Bronchial epithelial cell (primary cell): ENCODE data around the gene ZBP1. TPM values are rescaled to one million over a fixed set of nuclear protein-coding genes. Genes with fewer than 3 reads are reported as not detected.

Source experiments
- DNase-seq: peaks from one replicate; pipeline ENCODE4 v3.0.0-alpha.2; 2010; ENCODE audit warnings: low read depth
- FAIRE-seq: peaks from 2 replicates; lab custom pipeline; 2011; peaks lifted over from hg19 to GRCh38; lab: Jason Lieb, UNC
- H3K27me3 ChIP-seq: 2 replicates; pipeline ENCODE4 v1.5.1; 2011; ENCODE audit warnings: low read length; ENCODE audit not compliant: control insufficient read depth, insufficient read depth
- H3K36me3 ChIP-seq: 2 replicates; pipeline ENCODE4 v1.5.1; 2011; ENCODE audit warnings: low read length; ENCODE audit not compliant: control insufficient read depth, insufficient read depth
- H3K4me3 ChIP-seq: 2 replicates; pipeline ENCODE4 v1.5.1; 2011; ENCODE audit warnings: mild to moderate bottlenecking, low read depth, low read length, control low read depth
- total RNA-seq: library from RNA; depleted of rRNA; stranded (reverse); fragments of >200 nt; gene quantifications from 2 replicates; pipeline ENCODE4 v1.2.1, GENCODE V29; 2014
- TF ChIP-seq, protein P1 (sequence below): IDR thresholded peaks from 2 replicates; pipeline ENCODE4 v1.5.1; 2011; ENCODE audit warnings: mild to moderate bottlenecking, moderate library complexity, low read length, control low read depth, inconsistent platforms; ENCODE audit not compliant: insufficient read depth, severe bottlenecking

Gene ZBP1
- total RNA-seq, 1 donor from 2014 or later, result not detected

DNA sequence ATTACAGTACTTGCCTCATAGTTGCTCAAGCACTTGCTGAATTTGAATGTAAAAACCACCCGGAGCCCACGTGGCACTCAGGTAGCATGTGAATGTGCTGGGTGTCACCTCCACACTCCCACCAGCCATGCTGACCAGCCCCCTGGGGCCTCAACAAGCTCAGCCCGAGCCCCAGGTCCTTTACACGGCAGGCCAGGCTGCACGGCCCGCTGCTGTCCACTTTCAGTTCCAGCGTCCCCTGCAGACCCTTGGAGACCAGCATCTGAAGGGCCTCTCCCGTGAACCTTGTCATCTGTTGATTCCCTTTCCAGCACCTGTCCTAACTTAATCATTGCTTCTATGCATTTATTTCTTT is 33.3 kb upstream of the ZBP1 start:
- FAIRE-seq (no peak), DNase-seq (no peak)
- H3K36me3 ChIP-seq, result peaks cover 27% of the 10 kb centered on the region
- H3K4me3 ChIP-seq, result no peak overlapping the region
- no peaks in the 10 kb centered on the region for H3K27me3 ChIP-seq
- TF ChIP-seq, protein P1, sequence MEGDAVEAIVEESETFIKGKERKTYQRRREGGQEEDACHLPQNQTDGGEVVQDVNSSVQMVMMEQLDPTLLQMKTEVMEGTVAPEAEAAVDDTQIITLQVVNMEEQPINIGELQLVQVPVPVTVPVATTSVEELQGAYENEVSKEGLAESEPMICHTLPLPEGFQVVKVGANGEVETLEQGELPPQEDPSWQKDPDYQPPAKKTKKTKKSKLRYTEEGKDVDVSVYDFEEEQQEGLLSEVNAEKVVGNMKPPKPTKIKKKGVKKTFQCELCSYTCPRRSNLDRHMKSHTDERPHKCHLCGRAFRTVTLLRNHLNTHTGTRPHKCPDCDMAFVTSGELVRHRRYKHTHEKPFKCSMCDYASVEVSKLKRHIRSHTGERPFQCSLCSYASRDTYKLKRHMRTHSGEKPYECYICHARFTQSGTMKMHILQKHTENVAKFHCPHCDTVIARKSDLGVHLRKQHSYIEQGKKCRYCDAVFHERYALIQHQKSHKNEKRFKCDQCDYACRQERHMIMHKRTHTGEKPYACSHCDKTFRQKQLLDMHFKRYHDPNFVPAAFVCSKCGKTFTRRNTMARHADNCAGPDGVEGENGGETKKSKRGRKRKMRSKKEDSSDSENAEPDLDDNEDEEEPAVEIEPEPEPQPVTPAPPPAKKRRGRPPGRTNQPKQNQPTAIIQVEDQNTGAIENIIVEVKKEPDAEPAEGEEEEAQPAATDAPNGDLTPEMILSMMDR, result no peak

DNA sequence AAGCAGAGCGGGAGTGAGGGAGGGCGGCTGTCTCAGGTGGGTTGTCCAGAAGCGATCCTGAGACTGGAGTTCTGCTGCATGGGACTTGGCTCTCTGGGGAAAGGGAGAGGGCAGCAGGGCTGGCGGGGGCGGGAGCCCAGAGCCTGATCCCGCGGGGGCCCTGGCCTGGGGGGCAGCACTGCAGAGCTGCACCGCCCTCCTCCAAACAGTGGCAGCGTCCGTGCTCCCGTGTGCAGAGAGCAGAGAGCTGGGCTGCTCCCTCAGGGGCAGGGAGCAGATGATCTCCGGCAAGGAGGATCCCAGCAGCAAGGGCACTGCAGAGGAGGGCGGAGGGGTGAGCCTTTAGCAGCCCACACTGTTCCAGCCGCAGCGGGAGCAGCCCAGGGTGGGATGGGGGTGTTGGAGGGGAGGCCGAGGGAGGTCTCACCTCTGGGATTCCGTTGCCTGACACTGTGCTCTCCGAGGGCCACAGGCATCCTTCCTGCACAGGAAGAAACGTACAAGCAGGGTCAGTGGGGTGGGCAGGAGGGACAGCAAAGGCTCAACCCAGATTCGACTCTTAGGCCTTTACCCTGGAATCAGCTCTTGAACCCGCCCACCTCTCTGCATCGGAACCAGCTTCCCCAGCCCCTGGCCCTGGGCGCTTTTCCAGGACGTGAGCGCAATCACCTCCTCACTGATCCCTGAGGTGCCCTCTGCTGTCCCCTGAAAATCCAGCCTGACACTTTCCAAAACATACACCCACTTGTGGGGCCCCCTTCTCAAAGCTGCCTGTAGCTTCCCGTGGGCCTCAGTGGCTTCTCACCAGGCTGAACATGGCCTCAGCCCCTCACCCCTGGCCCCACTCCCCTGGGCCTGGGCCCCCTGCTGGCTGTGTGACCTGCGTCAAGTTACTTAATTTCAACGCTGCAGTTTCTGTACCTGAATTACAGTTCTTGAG is 32.6 kb upstream of the ZBP1 start:
- FAIRE-seq (no peak), DNase-seq (no peak)
- Histone ChIP-seq H3K27me3 (no peaks in the 10 kb centered on the region), H3K4me3 (no peak overlapping the region), H3K36me3 (peaks cover 22% of the 10 kb centered on the region)
- TF ChIP-seq, protein P1, result no peak

DNA sequence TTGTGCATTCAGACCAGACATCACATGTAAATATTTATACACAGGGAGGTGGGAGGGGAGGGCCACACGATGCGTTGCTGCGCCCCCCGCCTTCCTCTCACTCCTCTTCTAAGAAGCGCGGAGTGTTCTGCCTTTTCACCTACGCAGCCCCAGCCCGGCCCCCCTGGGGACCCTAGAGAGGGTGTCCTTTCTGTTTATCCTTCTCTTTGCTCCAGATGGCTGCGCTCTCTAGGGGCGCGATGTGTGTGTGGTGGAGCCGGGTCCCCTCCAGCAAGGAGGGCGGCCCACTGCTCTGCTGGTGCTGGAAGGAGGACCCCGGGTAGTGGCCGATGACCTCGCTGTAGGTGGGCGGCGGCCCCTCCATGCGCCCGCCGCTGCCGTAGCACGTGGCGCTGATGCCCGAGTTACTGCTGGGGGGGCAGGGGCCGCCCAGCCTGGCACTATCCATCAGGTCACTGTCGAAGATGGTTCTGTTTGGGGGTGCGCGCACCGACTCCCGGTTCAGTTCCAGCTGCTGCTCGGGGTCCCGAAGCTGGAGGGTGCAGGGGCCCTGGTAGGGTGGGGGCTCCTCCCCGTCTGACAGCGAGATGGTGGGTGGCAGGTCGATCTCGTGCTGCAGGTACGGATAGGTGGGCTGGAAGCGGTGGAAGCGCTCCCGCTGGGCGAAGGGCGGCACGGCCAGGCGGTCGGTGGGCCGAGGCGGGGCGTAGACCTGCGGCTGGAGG is 31.8 kb upstream of the ZBP1 start:
- no peak for FAIRE-seq
- TF ChIP-seq, protein P1, result no peak
- DNase-seq, result no peak

DNA sequence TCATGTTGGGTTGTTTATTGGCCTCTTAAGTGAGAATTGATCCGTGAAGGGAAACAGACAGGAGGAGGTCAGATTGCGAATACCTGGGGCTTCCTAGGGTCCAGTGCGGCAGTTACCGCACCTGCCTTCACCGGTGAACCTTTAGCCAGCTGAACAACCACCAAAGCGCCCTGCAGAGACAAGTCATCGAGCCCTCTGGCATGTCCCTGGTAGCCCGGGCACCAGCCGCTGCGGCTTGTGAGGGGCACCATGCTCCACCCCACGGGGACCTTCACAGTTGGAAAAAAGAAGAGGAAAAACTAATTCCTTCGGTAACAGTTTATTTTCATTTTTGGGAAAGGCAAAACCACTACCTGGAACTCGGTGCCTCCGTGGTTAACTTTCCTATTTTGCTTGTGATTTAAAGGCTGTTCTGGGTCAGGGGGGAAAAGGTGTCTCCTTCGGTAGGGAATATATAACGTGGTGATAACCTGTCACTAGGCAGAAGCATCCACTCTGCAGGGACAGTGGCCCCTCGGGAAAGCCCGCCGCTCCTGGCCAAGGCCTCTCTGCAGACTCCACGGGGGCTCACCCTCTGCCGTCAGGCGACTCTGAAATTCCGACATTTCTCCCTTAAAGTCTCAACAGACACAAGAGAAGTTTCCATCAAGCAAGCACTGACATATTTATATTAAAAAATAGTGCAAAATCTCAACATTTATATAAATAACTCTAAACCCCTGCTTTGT is 30.7 kb upstream of the ZBP1 start:
- DNase-seq (no peak), FAIRE-seq (no peak)
- H3K36me3 ChIP-seq, result peaks cover 20% of the 10 kb centered on the region

More for the DNA sequence above, 31.8 kb upstream of the ZBP1 start:
- H3K27me3 ChIP-seq, result no peaks in the 10 kb centered on the region
- peaks cover 21% of the 10 kb centered on the region for H3K36me3 ChIP-seq
- no peak overlapping the region for H3K4me3 ChIP-seq

DNA sequence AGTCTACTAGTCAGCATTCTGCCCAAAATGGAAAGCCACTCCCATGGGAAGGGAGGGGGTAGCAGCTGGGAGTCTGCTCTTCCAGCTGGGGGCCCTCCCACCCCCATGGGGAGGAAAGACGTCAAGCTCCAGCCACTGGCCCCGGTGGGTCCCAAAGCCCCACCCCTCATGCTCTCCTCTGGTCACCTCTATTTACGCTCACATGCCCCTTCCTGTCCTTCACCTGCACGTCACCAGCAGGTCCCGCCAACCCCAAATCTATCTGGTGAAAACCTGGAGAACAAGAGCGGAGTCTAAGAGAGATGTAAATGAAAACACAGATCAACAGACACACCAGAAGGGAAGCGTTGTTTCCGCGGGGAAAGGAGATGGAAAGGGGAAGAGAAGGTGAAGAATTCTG is 30.0 kb upstream of the ZBP1 start:
- no peak for FAIRE-seq
- no peaks in the 10 kb centered on the region for H3K27me3 ChIP-seq
- H3K36me3 ChIP-seq, result peaks cover 20% of the 10 kb centered on the region
- no peak for DNase-seq
- H3K4me3 ChIP-seq, result no peak overlapping the region
- TF ChIP-seq, protein P1, result no peak

More for the DNA sequence above, 30.7 kb upstream of the ZBP1 start:
- TF ChIP-seq, protein P1, result no peak
- Histone ChIP-seq H3K27me3 (no peaks in the 10 kb centered on the region), H3K4me3 (no peak overlapping the region)
